Cerebellar cortex (tissue), 1 donor: Measurements from ENCODE around the gene VPS37B.

Experiments
- DNase-seq: peaks from one replicate; pipeline ENCODE4 v3.0.0-alpha.2; 2015; ENCODE audit warnings: low spot score

Gene VPS37B

GRCh38 chr12:122839907-122840554, 55.9 kb downstream of the VPS37B start:
- DNase-seq, result no peak

GRCh38 chr12:122838841-122839240, 57.1 kb downstream of the VPS37B start:
- DNase-seq, result no peak

- no peak for DNase-seq
Observed at GRCh38 chr12:122837306-122838265, 58.3 kb downstream of the VPS37B start.

GRCh38 chr12:122836027-122836921, 59.6 kb downstream of the VPS37B start:
- peak; percentile 46 for DNase-seq

GRCh38 chr12:122835750-122836026, 60.2 kb downstream of the VPS37B start:
- DNase-seq, result no peak

GRCh38 chr12:122834921-122835749, 60.8 kb downstream of the VPS37B start, which contains the start of gene HIP1R:
HIP1R (plus strand) TSS chr12:122835457; CDS start chr12:122835551, 94 bp downstream.
- DNase-seq, result no peak

GRCh38 chr12:122834104-122834920, 61.6 kb downstream of the VPS37B start:
- peak; percentile 61 for DNase-seq

- DNase-seq, result no peak
Observed at GRCh38 chr12:122830517-122831214, 65.3 kb downstream of the VPS37B start.

GRCh38 chr12:122827258-122827657, 68.7 kb downstream of the VPS37B start:
- DNase-seq, result no peak

GRCh38 chr12:122825773-122826724, 69.9 kb downstream of the VPS37B start:
- DNase-seq, result no peak

GRCh38 chr12:122823429-122823828, 72.5 kb downstream of the VPS37B start:
- no peak for DNase-seq

- DNase-seq, result no peak
Observed at GRCh38 chr12:122820838-122821271, 75.1 kb downstream of the VPS37B start.

- no peak for DNase-seq
Observed at GRCh38 chr12:122820138-122820537, 75.8 kb downstream of the VPS37B start.

- DNase-seq, result peak; percentile 21
Observed at GRCh38 chr12:122819209-122819785, 76.6 kb downstream of the VPS37B start.
